NCI-H1105 treated with DMSO at 0.1 percent for 48 hours (cell line): Measurements from ENCODE around the gene HSPA12B.
"Not testable (repeated sequence)": the region's sequence is repeated elsewhere in the genome, so short reads cannot be mapped to it uniquely, and the experiment has no call there.

ENCODE experiments used
- DNase-seq: peaks from one replicate; lab custom pipeline; 2025; lab: John Stamatoyannopoulos, UW

Gene HSPA12B

DNA sequence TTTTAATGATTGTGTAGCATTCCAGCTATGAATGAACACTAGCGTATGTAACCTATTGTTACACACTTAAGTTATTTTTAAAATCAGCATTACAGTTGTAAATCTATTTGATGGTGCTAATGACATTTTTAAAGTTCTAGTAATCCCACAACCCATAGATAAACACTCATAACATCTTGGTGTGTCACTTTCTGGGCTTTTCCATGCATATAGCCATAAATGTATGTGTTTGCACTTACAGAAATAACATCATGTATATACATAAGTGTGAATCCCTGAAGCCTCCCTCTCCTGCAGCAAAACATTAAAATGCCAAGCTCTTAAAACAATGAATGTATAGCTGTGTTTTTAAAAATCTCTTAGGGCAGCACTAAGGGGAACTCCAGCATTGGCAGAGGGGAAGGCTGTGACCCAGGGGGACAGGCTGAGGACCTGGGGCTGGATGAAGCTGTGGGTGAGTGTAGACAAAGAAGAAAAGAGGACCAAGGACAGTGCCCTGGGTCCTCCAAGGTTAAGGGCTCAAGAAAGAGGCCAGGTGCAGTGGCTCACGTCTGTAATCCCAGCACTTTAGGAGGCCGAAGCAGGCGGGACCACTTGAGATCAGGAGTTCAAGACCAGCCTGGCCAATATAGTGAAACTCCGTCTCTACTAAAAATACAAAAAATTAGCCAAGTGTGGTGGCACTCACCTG lies 55.0 kb downstream of the HSPA12B start:
- no peak for DNase-seq

DNA sequence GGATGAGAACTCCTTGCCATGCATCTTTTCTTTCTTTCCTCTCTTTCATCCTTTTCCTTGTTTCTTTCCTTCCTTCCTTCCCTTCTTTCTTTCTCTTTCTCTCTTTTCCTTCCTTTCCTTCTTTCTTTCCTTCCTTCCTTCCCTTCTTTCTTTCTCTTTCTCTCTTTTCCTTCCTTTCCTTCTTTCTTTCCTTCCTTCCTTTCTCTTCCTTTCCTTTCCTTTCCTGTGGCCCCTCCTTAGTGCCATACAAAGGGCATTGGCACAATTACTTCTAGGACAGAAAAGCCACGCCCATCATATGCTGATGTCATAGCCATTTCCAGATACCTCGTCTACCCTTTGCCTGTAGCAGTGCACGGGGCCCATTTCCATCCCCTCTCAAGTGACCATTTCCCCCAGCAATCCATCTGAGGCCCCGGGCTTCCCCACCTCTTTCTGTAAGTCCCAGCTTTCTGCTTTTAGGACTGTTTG lies 56.2 kb downstream of the HSPA12B start:
- DNase-seq = no peak

DNA sequence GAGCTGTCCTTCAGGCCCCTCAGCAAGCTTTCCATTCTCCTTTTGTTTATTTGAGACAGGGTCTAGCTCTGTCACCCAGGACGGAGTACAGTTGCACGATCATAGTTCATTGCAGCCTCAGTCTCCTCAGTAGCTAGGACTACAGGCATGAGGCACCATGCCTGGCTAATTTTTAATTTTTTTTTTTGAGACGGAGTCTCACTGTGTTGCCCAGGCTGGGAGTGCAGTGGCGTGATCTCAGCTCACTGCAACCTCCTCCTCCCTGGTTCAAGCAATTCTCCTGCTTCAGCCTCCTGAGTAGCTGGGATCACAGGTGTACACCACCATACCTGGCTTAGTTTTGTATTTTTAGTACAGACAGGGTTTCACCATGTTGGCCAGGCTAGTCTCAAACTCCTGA lies 56.7 kb downstream of the HSPA12B start:
- not testable (repeated sequence) for DNase-seq

DNA sequence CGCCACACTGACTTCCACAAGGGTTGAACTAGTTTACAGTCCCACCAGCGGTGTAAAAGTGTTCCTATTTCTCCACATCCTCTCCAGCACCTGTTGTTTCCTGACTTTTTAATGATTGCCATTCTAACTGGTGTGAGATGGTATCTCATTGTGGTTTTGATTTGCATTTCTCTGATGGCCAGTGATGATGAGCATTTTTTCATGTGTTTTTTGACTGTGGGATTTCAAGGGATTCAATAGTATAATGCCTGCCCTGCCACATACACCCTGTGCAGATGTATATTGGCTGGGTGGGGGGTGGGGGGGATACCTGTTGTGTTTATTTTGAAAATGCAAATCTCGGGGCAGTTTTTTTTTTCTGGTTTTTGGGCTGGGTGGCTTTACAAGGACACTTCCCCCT lies 61.7 kb downstream of the HSPA12B start:
- DNase-seq = not testable (repeated sequence)

DNA sequence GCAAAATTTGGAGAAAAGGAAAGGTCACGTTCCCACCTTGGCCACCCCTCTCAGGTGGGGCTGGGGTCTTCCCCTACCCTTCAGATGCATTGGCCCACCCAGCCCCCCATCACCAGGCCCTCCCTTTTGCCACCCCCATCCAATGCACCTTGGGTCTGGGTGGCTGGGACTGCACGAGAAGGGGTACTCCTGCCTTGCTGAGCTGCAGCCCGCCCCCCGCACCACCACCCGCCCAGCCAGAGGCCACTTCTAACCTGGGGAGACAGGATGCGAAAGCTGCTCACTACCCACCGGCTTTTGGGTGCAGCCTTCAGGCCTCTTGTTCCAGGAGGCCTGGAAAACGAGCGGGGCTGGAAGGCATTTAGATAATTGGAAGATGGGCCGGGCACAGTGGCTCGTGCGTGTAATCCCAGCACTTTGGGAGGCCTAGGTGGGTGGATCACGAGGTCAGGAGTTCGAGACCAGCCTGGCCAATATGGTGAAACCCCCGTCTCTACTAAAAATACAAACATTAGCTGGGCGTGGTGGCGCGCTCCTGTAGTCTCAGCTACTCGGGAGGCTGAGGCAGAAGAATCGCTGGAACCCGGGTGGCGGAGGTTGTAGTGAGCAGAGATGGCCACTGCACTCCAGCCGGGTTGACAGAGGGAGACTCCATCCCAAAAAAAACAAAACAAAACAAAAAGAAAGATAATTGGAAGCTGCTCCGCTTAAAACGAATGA lies 62.4 kb downstream of the HSPA12B start:
- no peak for DNase-seq

DNA sequence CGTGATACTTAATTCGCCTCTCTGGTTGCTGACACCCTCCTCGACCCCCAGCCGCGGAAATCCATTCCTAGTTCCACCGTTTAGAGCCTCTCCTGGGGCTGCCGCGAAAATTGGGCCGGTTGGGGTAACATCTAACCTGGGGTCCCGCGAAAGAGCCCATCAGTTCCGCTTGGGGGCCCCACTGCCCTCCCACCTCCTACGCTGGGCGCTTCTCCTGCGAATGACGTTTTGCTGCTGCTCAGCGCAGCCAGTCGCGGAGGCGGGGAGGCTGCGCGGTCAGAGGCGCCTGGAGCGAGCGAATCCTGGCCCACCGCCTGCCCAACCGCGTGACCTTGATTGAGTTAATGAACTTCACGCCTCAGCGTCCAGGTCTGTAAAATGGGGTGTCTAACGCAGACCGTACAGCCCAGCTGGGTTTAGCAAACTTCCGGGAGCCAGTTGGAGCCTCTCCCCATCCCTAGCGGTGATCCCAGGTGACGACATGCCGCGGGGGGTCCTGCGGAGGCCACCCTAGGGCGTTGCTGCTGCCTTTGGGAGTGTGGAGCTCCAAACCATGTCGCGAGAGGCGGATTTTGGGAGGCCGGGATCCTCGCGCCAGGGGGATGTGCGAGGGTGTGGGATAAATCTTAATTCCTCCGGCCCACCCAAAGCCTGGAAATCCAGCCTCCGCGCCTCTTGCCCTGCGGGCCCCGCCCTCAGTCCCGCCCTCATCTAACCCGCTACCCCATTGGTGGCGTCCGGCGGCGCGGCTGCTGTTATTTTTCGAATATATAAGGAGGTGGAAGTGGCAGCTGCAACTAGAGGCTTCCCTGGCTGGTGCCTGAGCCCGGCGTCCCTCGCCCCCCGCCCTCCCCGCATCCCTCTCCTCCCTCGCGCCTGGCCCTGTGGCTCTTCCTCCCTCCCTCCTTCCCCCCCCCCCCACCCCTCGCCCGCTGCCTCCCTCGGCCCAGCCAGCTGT lies 63.3 kb downstream of the HSPA12B start, which contains the start of gene CDC25B:
Gene CDC25B (plus strand): TSS at position 800 of the 958 bp plus-strand sequence. CDS start 222 bp downstream, outside the sequence.
- peak; percentile 91 for DNase-seq

DNA sequence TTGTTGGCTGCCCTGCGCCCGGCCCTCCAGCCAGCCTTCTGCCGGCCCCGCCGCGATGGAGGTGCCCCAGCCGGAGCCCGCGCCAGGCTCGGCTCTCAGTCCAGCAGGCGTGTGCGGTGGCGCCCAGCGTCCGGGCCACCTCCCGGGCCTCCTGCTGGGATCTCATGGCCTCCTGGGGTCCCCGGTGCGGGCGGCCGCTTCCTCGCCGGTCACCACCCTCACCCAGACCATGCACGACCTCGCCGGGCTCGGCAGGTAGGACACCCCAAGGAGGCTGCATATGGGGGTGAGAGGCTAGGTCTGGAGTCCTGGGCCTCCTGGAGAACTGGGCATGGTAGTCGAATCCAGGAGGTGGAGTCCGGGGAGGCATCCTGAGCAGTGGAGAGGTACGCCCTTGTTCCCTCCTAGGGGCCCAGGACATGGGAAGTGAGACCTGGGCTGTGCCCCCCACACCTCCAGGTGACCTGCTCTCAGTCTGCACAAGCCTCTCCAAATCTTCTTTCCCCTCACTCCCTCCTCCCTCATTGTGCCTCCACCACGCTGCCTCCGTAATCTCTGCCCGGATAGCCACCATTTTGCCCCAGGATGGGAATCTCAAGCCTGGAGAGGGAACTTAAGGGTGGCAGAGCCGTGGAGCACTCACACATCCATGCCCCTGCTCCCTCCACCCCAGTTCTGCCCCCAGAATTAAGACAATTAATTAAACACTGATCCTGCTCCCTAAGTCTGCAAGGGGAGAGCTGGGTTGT lies 64.2 kb downstream of the HSPA12B start:
- DNase-seq = no peak

DNA sequence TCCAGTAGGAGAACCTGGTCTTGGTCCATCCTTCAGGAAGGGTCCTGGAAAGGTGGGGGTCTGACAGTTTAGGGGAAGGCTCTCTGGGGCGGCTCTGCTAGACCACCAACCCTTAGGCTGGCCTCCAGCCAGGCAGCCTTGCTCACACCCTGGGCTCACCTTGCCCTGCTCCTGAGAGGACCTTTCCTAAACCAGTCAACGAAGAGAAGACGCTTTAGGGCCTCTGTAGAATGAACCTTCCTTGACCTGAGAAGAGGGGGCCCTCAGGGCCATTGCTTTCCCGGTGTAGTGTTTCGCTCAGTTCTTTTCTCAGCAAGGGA lies 64.7 kb downstream of the HSPA12B start:
- no peak for DNase-seq

DNA sequence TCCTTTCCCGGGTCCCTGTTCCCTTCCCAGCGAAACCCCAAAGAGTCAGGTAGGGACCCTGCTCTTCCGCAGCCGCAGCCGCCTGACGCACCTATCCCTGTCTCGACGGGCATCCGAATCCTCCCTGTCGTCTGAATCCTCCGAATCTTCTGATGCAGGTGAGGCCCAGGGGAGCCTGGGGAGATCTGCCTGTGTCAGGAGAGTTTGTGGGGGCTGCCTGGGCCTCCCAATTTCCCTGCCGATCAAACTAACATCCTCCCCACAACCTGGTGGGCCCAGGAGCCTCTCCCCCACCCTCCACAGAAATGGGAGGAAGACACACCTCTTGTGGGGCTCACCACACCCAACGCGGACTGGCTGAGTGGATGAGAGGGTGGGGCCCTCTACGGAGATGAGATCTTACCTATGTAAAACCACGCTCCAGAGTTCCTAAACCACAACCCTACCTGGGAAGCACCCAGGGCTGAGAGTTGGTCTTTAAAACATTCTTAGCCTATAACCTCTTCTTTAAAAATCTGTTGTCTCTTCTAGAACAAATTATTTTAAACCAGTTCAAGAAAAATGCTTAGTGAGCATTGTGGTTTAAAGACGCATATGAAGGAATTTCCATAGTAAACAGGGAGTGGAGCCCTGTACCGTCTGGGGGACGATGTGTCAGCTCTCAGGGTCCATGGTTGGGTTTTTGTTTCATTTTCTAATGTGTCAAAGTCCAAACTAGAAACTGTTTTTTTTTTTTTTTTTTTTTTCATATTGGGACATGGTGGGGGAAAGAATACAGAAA lies 65.3 kb downstream of the HSPA12B start:
- DNase-seq = peak; percentile 9

DNA sequence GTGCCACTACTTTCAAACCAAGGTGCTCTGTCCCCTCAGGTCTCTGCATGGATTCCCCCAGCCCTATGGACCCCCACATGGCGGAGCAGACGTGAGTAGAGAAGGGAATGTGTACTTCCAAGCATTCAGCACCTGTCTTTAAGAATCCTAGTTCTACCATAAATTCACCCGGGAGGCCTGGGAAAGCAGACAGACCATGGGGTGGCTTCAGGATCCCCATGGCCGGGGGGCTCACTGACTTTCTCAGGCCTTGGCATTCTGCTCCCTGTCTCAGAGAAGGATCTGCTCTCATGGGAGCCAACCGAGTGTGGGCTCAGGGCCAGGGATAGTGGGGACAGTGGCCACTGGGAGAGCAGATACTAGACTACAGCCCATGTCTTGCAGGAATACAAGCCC lies 65.9 kb downstream of the HSPA12B start:
- DNase-seq = no peak

DNA sequence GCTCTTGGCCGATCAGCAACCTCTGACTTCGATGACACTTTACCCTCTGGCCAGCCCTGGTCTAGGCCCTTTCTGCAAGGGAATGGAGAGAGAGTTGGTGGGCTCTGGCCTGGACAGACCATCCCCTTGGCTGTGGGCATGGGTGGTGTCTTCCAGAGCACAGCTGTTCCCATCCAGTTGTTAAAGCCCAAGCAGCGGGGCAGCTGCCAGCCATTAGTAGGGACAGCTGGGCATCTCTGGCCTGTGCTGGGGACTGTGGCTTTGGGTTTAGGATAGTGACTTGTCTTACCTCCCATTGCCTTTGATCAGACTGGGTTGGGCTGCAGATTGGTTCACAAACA lies 66.4 kb downstream of the HSPA12B start:
- DNase-seq = no peak

DNA sequence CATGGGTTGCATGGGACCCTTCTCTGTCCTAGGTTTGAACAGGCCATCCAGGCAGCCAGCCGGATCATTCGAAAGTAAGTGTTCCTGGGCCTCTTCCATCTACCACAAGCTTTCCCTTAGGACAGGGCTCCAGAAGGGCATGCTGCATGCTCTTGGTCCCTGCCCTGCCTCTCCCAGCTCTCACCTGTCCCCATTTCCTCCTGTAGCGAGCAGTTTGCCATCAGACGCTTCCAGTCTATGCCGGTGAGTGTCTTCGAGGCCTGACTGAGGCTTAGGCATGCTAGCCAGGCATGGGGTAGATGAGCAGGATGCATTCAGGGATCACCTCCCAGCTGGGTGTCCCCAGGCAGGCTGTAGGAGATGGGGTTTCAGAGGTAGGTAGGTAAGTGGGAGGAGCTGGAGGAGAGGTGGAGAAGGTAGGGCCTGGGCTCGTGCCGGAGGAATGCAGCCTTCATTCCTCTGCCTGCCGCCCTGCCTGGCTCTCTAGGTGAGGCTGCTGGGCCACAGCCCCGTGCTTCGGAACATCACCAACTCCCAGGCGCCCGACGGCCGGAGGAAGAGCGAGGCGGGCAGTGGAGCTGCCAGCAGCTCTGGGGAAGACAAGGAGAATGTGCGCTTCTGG lies 67.9 kb downstream of the HSPA12B start:
- no peak for DNase-seq

DNA sequence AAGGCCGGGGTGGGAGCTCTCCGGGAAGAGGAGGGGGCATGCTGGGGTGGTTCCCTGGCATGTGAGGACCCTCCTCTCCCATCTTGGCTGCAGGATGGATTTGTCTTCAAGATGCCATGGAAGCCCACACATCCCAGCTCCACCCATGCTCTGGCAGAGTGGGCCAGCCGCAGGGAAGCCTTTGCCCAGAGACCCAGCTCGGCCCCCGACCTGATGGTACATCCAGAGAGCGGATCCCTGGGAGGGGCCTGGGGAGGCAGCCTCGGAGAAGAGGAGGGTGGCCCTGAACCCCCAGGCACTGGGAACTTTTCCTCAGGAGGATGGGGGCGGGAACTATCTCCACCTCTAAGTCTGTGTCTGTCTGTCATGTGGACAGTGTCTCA lies 68.4 kb downstream of the HSPA12B start:
- no peak for DNase-seq

DNA sequence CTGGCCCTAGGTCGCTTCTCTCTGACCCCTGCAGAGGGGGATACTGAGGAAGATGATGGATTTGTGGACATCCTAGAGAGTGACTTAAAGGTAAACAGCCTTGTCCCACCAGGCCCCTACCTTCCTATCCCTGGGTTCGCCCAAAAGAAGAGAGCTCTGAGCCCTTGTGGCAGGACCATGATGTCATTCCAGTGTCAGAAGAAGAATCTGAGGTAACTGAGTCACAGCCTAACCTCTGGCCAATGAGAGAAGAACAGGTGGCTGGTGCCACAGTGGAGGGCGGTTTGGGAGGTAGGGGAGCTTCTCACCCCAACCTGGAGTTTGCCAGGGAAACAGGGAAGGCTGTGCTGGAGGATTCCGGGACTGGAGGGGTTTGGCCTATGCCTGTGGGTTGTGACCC lies 68.8 kb downstream of the HSPA12B start:
- no peak for DNase-seq

DNA sequence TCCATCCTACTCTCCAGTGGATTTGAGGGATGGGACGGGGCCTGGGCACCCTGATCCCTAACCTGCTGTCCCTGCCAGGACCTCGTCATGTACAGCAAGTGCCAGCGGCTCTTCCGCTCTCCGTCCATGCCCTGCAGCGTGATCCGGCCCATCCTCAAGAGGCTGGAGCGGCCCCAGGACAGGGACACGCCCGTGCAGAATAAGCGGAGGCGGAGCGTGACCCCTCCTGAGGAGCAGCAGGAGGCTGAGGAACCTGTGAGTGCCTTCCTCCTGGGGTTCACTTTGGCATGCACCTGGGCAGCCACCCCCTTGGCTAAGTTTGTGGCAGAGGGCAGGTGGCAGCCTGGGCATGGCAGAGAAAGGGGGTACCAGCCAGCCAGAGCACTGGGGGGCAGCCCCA lies 69.4 kb downstream of the HSPA12B start:
- no peak for DNase-seq
